Liver (tissue), 9 donors: Measurements from ENCODE around the gene TM4SF5. TPM values are rescaled to one million over a fixed set of nuclear protein-coding genes. Genes with fewer than 3 reads are reported as not detected.
A peak's percentile ranks its signal among the peaks of the same experiment; 100 is the strongest.

ENCODE experiments used
- DNase-seq: peaks from one replicate; pipeline ENCODE4 v3.0.0-alpha.2; 2017; ENCODE audit warnings: low spot score
- H3K27ac ChIP-seq, 2 donors: one replicate each; pipeline ENCODE4 v1.7.0; 2013; ENCODE audit warnings: inconsistent platforms in 2 of 2, low read length in 2 of 2, control low read depth in 1 of 2, low read depth in 1 of 2, mild to moderate bottlenecking in 1 of 2
- H3K27me3 ChIP-seq, 4 donors: one replicate each; pipeline versions ENCODE4 v1.6.1 to v1.7.0; 2013; ENCODE audit warnings: low read length in 3 of 4, inconsistent platforms in 1 of 4, mild to moderate bottlenecking in 1 of 4, moderate library complexity in 1 of 4; ENCODE audit not compliant: control insufficient read depth in 4 of 4, insufficient read depth in 4 of 4
- H3K36me3 ChIP-seq, 4 donors: one replicate each; pipeline versions ENCODE4 v1.6.1 to v1.7.0; 2013; ENCODE audit warnings: low read length in 3 of 4, mild to moderate bottlenecking in 3 of 4, low read depth in 1 of 4, moderate library complexity in 1 of 4; ENCODE audit not compliant: control insufficient read depth in 4 of 4, insufficient read depth in 3 of 4
- H3K4me1 ChIP-seq, 4 donors: one replicate each; pipeline versions ENCODE4 v1.6.1 to v1.7.0; 2013; ENCODE audit warnings: low read length in 3 of 4, mild to moderate bottlenecking in 3 of 4, moderate library complexity in 1 of 4; ENCODE audit not compliant: control insufficient read depth in 4 of 4, insufficient read depth in 4 of 4
- H3K4me3 ChIP-seq, 3 donors: one replicate each; pipeline versions ENCODE4 v1.6.1 to v1.7.0; 2013; ENCODE audit warnings: low read length in 3 of 3, control low read depth in 1 of 3, low read depth in 1 of 3, mild to moderate bottlenecking in 1 of 3
- H3K9ac ChIP-seq, 2 donors: one replicate each; pipeline ENCODE4 v1.7.0; 2013; ENCODE audit warnings: low read length in 2 of 2, mild to moderate bottlenecking in 2 of 2, moderate library complexity in 2 of 2, control low read depth in 1 of 2, low read depth in 1 of 2
- H3K9me3 ChIP-seq, 4 donors: one replicate each; pipeline versions ENCODE4 v1.6.1 to v1.7.0; 2013; ENCODE audit warnings: low read length in 3 of 4; ENCODE audit not compliant: control insufficient read depth in 4 of 4
- EGR1 ChIP-seq, 2 donors: IDR thresholded peaks; 2 replicates each; pipeline ENCODE4 v1.6.1; 2016 to 2018; ENCODE audit warnings: antibody characterized with exemption in 2 of 2, low read depth in 2 of 2
- FOXA1 ChIP-seq: IDR thresholded peaks from 2 replicates; pipeline ENCODE4 v1.6.1; 2016; ENCODE audit warnings: antibody characterized with exemption
- FOXA2 ChIP-seq: IDR thresholded peaks from 2 replicates; pipeline ENCODE4 v1.6.1; 2016; ENCODE audit warnings: antibody characterized with exemption
- GABPA ChIP-seq, 2 donors: IDR thresholded peaks in 1 of 2; conservative IDR thresholded peaks in 1 of 2; 2 replicates each; pipeline ENCODE4 v1.6.1; 2016; ENCODE audit warnings: antibody characterized with exemption in 2 of 2, mild to moderate bottlenecking in 1 of 2, moderate library complexity in 1 of 2
- HNF4A ChIP-seq, 2 donors: conservative IDR thresholded peaks; 2 replicates each; pipeline ENCODE4 v1.6.1; 2016; ENCODE audit warnings: antibody characterized with exemption in 2 of 2, mild to moderate bottlenecking in 2 of 2
- HNF4G ChIP-seq: IDR thresholded peaks from 2 replicates; pipeline ENCODE4 v1.6.1; 2016; ENCODE audit warnings: antibody characterized with exemption
- JUND ChIP-seq, 2 donors: IDR thresholded peaks; 2 replicates each; pipeline ENCODE4 v1.6.1; 2016; ENCODE audit warnings: antibody characterized with exemption in 2 of 2
- NR2F2 ChIP-seq: IDR thresholded peaks from 2 replicates; pipeline ENCODE4 v1.6.1; 2016; ENCODE audit warnings: antibody characterized with exemption
- RAD21 ChIP-seq, 2 donors: IDR thresholded peaks; 2 replicates each; pipeline ENCODE4 v1.6.1; 2016; ENCODE audit warnings: antibody characterized with exemption in 2 of 2, mild to moderate bottlenecking in 2 of 2
- RXRA ChIP-seq, 2 donors: IDR thresholded peaks; 2 replicates each; pipeline ENCODE4 v1.6.1; 2017 to 2018; ENCODE audit warnings: antibody characterized with exemption in 2 of 2, mild to moderate bottlenecking in 1 of 2
- SP1 ChIP-seq: IDR thresholded peaks from 2 replicates; pipeline ENCODE4 v1.6.1; 2018; ENCODE audit warnings: antibody characterized with exemption, mild to moderate bottlenecking
- TAF1 ChIP-seq: conservative IDR thresholded peaks from 2 replicates; pipeline ENCODE4 v1.6.1; 2016; ENCODE audit warnings: antibody characterized with exemption, mild to moderate bottlenecking
- YY1 ChIP-seq: IDR thresholded peaks from 2 replicates; pipeline ENCODE4 v1.6.1; 2016; ENCODE audit warnings: antibody characterized with exemption, mild to moderate bottlenecking
- WGBS: extraction: QIAGEN DNeasy Blood & Tissue Kit; methylation state at CpG from one replicate; pipeline ENCODE4 v1.1.7; 2013; 5-methylcytosine and 5-hydroxymethylcytosine counted together
- polyA plus RNA-seq, 2 donors: library from polyadenylated mRNA; stranded (reverse) in 1 of 2; unstranded in 1 of 2; fragments of 200-250 nt in 1 of 2; fragments of >200 nt in 1 of 2; fragmentation: Nextera tagmentation in 1 of 2; extraction: Ambion mirVana in 1 of 2; gene quantifications; one replicate each; pipeline versions ENCODE4 v1.2.1 to v1.2.3, GENCODE V29; 2013 to 2015
- total RNA-seq, 2 donors: library from RNA; depleted of rRNA; stranded (reverse); fragments of >200 nt; gene quantifications; one replicate each; pipeline ENCODE4 v1.2.3, GENCODE V29; 2014
- TF ChIP-seq, protein P1 (sequence below): IDR thresholded peaks from 2 replicates; pipeline ENCODE4 v1.6.1; 2016; ENCODE audit warnings: antibody characterized with exemption
- TF ChIP-seq, protein P2 (sequence below): IDR thresholded peaks from 2 replicates; pipeline ENCODE4 v1.6.1; 2016; ENCODE audit warnings: antibody characterized with exemption
- TF ChIP-seq, protein P3 (sequence below): fragments of 150-350 bp; IDR thresholded peaks from 2 replicates; pipeline ENCODE4 v1.5.1; 2017; ENCODE audit warnings: improper control_type of control experiment, low read depth, low read length; ENCODE audit not compliant: missing input control
- TF ChIP-seq, protein P4 (sequence below): IDR thresholded peaks from 2 replicates; pipeline ENCODE4 v1.6.1; 2016; ENCODE audit warnings: antibody characterized with exemption, mild to moderate bottlenecking
- TF ChIP-seq, protein P5 (sequence below): IDR thresholded peaks from 2 replicates; pipeline ENCODE4 v1.6.1; 2016; ENCODE audit warnings: antibody characterized with exemption
- donor health status: healthy.
- donor health status: healthy.
- donor health status: healthy.
- donor health status: healthy.
- donor health status: healthy.

The TM4SF5 gene
- total and polyA plus RNA-seq, 4 donors = 20.1 to 309 (median 115) TPM

DNA sequence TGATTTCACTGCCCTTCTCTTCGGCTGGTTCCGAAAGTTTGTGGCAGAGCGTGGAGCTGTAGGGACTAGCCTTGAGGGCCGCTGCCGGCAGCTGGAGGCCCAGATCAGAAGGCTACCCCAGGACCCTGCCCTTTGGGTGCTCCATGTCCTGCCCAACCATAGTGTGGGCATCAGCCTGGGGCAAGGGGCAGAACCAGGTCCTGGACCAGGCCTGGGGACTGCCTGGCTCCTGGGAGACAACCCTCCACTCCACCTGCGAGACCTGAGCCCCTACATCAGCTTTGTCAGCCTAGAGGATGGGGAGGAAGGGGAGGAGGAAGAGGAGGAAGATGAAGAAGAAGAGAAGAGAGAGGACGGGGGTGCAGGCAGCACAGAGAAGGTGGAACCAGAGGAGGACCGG, 31.1 kb upstream of the TM4SF5 start:
- H3K9me3 ChIP-seq = no peaks in the 10 kb centered on the region
- H3K4me1 ChIP-seq = peaks cover 2 to 13% (median 8%) of the 10 kb centered on the region in 4 donors
- TF ChIP-seq, protein P1, sequence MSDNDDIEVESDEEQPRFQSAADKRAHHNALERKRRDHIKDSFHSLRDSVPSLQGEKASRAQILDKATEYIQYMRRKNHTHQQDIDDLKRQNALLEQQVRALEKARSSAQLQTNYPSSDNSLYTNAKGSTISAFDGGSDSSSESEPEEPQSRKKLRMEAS = no peak
- no peak for TF ChIP-seq RXRA (IDR thresholded peaks at IDR 0.05)
- H3K9ac ChIP-seq = peak overlapping the region in 1 of 2 donors; percentile 53
- no peak overlapping the region for H3K27ac ChIP-seq
- DNase-seq = no peak
- H3K4me3 ChIP-seq = no peak overlapping the region
- no peaks in the 10 kb centered on the region for H3K27me3 ChIP-seq
- 98% methylated on average over 8 of the region's 8 CpGs for WGBS
- no peaks in the 10 kb centered on the region for H3K36me3 ChIP-seq

DNA sequence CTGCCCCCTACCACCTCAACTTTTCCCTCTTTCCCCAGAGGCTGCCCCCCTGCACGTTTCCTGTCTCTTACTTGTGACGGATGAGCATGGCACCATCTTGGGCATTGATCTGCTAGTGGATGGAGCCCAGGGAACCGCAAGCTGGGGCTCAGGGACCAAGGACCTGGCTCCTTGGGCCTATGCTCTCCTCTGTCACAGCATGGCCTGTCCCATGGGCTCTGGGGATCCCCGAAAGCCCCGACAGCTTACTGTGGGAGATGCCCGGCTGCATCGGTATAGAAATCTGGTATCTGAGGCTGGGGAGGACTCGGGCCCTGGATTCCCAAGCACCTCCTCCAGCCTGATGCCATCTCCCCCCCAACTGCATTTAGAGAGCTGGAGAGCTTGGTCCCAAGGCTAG, 30.1 kb upstream of the TM4SF5 start:
- TF ChIP-seq, protein P2, sequence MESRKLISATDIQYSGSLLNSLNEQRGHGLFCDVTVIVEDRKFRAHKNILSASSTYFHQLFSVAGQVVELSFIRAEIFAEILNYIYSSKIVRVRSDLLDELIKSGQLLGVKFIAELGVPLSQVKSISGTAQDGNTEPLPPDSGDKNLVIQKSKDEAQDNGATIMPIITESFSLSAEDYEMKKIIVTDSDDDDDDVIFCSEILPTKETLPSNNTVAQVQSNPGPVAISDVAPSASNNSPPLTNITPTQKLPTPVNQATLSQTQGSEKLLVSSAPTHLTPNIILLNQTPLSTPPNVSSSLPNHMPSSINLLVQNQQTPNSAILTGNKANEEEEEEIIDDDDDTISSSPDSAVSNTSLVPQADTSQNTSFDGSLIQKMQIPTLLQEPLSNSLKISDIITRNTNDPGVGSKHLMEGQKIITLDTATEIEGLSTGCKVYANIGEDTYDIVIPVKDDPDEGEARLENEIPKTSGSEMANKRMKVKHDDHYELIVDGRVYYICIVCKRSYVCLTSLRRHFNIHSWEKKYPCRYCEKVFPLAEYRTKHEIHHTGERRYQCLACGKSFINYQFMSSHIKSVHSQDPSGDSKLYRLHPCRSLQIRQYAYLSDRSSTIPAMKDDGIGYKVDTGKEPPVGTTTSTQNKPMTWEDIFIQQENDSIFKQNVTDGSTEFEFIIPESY = no peak
- no peak for TF ChIP-seq NR2F2
- no peak for TF ChIP-seq RXRA (IDR thresholded peaks at IDR 0.05)
- TF ChIP-seq TAF1 = no peak
- TF ChIP-seq GABPA (IDR thresholded peaks at IDR 0.05 in 1 of 2, conservative IDR thresholded peaks at IDR 0.05 in 1 of 2) = no peak
- TF ChIP-seq HNF4G = no peak
- TF ChIP-seq, protein P3, sequence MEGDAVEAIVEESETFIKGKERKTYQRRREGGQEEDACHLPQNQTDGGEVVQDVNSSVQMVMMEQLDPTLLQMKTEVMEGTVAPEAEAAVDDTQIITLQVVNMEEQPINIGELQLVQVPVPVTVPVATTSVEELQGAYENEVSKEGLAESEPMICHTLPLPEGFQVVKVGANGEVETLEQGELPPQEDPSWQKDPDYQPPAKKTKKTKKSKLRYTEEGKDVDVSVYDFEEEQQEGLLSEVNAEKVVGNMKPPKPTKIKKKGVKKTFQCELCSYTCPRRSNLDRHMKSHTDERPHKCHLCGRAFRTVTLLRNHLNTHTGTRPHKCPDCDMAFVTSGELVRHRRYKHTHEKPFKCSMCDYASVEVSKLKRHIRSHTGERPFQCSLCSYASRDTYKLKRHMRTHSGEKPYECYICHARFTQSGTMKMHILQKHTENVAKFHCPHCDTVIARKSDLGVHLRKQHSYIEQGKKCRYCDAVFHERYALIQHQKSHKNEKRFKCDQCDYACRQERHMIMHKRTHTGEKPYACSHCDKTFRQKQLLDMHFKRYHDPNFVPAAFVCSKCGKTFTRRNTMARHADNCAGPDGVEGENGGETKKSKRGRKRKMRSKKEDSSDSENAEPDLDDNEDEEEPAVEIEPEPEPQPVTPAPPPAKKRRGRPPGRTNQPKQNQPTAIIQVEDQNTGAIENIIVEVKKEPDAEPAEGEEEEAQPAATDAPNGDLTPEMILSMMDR = no peak
- no peak for TF ChIP-seq SP1
- no peak for TF ChIP-seq YY1
- no peak for TF ChIP-seq FOXA1
- no peak for TF ChIP-seq RAD21 (IDR thresholded peaks at IDR 0.05)
- no peak for TF ChIP-seq FOXA2
- TF ChIP-seq EGR1 (IDR thresholded peaks at IDR 0.05; ENCODE audit: low read depth in 2 of 2) = no peak
- no peak for TF ChIP-seq HNF4A (conservative IDR thresholded peaks at IDR 0.05)
- TF ChIP-seq, protein P1 = no peak
- TF ChIP-seq, protein P4, sequence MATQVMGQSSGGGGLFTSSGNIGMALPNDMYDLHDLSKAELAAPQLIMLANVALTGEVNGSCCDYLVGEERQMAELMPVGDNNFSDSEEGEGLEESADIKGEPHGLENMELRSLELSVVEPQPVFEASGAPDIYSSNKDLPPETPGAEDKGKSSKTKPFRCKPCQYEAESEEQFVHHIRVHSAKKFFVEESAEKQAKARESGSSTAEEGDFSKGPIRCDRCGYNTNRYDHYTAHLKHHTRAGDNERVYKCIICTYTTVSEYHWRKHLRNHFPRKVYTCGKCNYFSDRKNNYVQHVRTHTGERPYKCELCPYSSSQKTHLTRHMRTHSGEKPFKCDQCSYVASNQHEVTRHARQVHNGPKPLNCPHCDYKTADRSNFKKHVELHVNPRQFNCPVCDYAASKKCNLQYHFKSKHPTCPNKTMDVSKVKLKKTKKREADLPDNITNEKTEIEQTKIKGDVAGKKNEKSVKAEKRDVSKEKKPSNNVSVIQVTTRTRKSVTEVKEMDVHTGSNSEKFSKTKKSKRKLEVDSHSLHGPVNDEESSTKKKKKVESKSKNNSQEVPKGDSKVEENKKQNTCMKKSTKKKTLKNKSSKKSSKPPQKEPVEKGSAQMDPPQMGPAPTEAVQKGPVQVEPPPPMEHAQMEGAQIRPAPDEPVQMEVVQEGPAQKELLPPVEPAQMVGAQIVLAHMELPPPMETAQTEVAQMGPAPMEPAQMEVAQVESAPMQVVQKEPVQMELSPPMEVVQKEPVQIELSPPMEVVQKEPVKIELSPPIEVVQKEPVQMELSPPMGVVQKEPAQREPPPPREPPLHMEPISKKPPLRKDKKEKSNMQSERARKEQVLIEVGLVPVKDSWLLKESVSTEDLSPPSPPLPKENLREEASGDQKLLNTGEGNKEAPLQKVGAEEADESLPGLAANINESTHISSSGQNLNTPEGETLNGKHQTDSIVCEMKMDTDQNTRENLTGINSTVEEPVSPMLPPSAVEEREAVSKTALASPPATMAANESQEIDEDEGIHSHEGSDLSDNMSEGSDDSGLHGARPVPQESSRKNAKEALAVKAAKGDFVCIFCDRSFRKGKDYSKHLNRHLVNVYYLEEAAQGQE = no peak
- TF ChIP-seq JUND (IDR thresholded peaks at IDR 0.05) = no peak
- TF ChIP-seq, protein P5, sequence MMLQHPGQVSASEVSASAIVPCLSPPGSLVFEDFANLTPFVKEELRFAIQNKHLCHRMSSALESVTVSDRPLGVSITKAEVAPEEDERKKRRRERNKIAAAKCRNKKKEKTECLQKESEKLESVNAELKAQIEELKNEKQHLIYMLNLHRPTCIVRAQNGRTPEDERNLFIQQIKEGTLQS = no peak
- 96% methylated on average over 8 of the region's 8 CpGs for WGBS
- Histone ChIP-seq H3K27ac (no peak overlapping the region), H3K9me3 (no peaks in the 10 kb centered on the region), H3K4me1 (peaks cover 2 to 13% (median 8%) of the 10 kb centered on the region in 4 donors), H3K27me3 (no peaks in the 10 kb centered on the region), H3K36me3 (no peaks in the 10 kb centered on the region), H3K9ac (no peak overlapping the region), H3K4me3 (no peak overlapping the region)
- no peak for DNase-seq
